OCI-LY7 (cell line): ENCODE measurements around the gene COL4A2.

Experiments
- EZH2phosphoT487 ChIP-seq: fragments of 200-600 bp; sonication (generic); IDR thresholded peaks from 2 replicates; pipeline ENCODE4 v1.6.1; 2018; ENCODE audit warnings: low read depth, borderline replicate concordance, mild to moderate bottlenecking, mixed run types, antibody characterized with exemption, low read length, moderate library complexity, mixed read lengths
- TF ChIP-seq, protein P1 (sequence below): fragments of 200-600 bp; sonication (generic); conservative IDR thresholded peaks from 2 replicates; pipeline ENCODE4 v1.5.1; 2014; ENCODE audit warnings: mild to moderate bottlenecking, antibody characterized with exemption, low read length, moderate library complexity, mixed read lengths

DNA sequence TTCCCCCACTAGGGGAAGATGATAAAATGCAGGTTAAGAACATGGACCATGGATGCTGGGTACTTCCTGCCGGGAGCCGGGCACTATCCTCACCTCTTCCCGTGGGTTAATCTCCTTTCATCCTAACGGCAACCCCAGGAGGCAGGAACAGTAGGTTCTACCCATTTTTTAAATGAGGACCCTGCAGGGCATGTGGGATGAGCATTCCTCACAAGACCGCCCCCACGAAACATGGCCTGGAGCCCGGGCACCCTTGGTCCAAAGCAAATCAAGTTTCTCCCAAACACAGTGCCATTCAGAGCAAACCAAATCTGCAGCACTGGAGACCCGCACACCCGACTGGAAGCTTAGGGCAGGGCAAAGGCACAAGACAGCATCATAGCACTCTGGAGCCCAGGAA, 35.4 kb downstream of the COL4A2 start:
- TF ChIP-seq, protein P1, sequence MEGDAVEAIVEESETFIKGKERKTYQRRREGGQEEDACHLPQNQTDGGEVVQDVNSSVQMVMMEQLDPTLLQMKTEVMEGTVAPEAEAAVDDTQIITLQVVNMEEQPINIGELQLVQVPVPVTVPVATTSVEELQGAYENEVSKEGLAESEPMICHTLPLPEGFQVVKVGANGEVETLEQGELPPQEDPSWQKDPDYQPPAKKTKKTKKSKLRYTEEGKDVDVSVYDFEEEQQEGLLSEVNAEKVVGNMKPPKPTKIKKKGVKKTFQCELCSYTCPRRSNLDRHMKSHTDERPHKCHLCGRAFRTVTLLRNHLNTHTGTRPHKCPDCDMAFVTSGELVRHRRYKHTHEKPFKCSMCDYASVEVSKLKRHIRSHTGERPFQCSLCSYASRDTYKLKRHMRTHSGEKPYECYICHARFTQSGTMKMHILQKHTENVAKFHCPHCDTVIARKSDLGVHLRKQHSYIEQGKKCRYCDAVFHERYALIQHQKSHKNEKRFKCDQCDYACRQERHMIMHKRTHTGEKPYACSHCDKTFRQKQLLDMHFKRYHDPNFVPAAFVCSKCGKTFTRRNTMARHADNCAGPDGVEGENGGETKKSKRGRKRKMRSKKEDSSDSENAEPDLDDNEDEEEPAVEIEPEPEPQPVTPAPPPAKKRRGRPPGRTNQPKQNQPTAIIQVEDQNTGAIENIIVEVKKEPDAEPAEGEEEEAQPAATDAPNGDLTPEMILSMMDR, result no peak
- no peak for TF ChIP-seq EZH2phosphoT487
